HG03139 (cell line): ENCODE results near the gene NMRK2.

Experiments
- ATAC-seq: cut with Tn5 transposase; IDR thresholded peaks from one replicate; pipeline ENCODE4 v1.9.1; 2021; ENCODE audit not compliant: unreplicated experiment

The NMRK2 gene

DNA sequence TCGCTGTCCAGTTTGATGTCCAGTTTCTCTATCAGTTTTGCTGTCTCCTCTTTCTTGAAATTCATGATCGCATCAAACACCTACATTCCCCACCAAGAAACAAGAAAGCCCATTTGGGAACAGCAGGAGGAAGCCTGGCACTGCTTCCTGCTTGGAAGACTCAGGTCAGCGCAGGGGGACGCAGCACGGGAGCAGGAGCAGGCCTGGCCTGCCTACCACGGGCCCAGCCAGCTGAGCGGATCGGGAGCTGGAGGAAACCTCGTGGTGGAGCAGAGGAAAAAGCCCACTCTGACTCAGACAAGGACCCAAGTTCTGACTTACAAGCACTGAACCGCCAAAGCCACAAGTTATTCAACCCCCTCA lies 48.5 kb downstream of the NMRK2 start:
- no peak for ATAC-seq

DNA sequence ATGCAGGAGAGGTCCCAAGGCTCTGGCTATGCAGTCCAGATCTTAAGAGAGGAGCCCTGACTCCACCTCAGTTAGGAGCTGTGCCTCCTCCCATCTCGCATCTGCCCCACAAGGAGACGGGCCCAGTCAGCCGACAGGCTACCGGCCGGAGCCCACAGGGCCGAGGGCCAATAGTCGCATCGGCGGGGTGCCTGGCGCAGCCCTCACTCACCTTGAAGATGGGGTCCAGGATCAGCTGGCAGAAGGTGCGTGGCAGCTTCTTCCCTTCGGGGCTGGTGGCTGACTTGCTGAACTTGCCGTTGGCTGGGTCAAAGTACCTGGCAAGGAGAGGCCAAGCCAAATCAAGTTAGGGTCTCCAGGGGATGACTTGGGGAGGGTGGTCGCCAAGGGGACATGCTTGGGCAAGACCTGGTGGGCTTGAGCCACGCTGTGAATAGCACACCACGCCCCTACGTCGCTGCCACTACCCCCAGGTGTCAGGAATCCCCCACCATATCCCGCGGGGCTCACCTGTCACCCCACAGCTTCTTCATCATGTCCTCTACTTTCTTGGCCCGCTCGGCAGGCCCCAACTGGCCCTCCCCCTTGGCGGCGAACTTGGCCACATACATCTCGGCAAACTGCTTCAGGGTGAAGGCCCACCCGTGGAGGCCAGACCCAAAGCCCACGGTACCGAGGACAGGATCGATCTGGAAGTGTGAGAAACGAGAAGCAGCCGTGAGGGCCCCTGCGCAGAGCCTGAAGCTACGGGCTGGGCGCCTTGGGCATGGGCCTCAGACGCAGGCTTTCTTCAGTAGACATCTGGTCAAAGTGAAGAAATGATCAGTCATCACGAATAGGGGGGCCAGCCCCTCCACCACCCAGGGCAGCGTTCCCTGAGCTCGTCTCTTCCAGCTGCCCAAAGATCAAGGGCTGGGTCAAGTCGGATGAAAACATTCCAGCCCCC lies 49.1 kb downstream of the NMRK2 start:
- no peak for ATAC-seq

DNA sequence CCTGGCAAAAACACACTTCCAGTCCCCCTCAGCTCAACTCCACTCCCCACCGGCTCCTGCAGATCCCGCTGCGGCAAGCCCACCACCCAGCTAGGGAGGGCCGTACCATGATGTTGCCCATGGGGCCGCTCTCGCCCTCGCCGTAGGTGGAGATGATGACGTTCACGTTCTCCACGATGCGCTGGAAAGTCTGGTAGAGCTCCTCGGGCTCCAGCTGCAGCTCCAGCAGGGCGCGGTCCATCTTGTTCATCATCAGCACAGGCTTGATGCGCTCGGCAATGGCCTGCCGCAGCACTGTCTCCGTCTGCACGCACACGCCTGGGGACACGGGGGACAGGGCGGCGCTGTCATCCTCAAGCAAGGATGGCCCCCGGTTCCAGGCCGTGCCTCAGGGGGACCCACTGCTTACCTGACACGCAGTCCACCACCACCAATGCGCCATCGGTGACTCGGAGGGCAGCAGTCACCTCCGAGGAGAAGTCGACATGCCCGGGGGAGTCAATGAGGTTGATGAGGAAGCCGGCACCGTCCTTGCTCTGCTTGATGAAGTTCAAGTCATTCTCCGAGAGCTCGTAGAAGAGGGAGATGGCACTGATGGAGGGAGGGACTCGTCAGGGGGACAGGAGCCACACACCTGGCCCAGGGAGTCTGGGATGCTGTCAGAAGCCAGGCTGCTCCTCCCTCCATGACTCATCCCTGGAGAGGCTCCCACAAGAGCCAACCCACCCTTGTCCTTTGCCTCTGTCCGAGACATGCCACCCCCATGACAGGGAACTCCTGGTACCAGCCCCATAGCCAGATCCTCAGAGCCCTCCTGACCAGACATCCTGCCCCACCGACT lies 50.1 kb downstream of the NMRK2 start:
- no peak for ATAC-seq

DNA sequence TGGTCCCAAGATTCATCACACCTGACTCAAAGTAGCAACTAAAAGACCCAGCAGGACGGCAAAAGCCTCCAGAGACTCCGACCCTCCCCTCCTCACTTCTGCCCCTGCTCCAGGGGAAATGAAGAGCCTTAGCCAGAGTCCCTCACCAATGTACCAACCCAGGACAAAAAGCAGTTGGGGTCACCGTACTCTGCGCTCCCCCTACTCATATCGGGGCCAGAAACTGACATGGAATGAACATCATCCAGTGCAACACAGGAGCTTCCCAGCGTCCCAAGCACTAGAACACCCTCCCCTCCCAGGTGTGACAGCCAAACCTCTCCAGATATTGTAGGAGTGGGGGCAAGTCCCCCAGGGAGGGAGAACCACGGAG lies 50.7 kb downstream of the NMRK2 start:
- no peak for ATAC-seq

DNA sequence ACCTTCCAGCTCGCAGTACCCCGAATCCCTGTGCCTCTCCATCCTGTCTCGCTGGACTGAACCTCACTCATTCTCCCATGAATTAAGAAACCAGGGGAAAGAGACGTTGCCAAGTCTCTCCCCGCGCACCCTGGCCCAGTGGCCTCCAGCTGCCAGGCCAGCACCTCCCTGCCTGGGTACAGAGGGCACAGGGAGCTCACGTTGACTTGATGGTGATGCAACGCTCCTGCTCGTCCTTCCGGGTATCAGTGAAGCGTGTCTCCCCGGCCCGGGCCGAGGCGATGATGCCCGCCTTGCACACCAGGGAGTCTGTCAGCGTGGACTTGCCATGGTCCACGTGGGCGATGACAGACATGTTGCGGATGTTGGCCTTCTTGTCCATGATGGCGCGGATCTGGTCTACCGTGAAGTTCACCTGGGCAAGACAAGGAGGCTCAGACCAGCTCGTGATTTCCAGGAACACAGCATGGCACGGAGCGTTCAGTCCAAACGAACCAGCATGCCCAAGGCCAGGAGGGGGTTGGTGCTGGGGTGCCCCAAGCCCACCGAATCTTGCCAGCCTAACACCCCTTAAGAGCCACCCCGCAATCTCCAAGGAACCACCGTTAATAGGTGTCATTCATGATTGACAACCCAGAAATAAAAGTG lies 51.2 kb downstream of the NMRK2 start:
- ATAC-seq, result no peak

DNA sequence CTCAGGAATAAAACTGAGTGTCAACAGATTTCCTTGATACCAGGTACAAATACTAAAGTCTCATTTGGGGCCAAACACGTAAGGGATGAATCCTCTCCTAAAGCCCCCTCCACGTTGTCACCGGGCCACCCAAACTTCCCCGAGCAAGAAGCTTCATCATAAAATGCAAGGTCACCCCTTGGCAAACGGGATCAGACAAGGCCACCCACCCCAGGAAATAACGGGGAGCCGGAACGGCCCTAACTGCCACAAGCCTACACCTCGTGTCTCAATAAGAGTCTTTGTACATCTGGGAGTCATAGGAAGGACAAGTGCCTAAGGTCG lies 51.7 kb downstream of the NMRK2 start:
- no peak for ATAC-seq

DNA sequence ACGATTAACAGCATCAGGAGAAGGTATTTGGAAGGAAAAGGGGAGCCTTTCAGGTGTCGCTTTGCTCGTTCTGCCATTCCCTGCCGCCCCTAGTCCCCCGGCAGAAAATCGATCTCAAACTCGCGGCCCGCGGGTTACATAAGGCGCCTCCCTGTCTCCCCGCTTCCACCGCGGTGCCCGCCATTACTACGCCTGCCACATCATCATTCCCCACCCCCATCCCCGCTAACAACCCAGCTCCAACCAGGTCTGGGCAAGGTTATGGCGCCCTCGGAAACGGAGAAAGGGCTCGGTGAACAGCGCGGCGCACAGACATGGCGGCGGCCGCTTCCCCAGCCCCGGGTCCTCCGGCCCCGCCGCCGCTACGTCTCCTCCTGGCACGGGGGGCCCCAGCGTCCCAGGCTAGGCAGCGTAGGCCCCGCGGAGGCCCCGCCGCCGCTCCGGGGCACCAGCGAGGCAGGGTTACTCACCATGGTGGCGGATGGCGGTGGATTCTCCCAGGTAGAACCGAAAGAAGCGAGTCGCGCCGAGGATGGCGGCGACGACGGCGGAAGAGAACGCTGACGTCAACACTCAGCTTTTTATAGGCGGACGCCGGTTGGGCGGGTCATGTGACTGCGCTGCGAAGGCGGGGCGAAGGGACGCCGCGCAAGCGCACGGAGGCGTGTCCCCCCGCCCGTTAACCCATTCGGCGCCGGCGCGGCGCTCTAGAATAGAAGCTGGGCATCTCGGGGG lies 52.2 kb downstream of the NMRK2 start, which contains the start of gene EEF2:
EEF2 (minus strand) TSS at position 556 of the 735 bp plus-strand sequence; CDS start at position 473, 83 bp downstream.
- no peak for ATAC-seq

DNA sequence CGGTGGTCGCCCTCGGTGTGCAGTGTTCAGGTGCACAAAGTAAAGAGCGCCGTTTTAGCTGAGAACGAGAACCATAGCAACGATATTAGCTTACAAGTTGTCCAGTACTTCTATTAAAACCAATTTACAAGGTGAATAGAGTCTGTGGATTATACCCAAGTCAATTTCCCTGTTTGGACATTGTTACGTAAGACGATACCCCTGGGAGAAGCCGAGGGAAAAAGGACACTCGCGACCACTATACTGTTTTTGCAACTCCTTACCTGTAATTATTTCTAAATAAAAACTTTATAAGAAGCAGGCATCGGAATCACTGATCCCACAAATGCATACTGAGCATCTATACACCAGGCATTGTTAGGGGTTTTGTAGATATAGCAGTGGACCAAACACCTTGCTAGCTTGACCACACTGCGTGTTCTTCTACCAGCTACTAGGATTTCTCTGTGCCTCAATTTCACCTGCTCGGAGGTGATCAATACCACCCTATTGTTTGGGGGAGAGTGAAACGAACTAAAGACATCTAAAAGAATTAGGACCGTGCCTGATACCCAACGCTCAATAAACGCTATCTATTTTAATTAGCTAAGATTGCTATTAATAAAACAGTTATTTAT lies 52.9 kb downstream of the NMRK2 start:
- ATAC-seq, result no peak

DNA sequence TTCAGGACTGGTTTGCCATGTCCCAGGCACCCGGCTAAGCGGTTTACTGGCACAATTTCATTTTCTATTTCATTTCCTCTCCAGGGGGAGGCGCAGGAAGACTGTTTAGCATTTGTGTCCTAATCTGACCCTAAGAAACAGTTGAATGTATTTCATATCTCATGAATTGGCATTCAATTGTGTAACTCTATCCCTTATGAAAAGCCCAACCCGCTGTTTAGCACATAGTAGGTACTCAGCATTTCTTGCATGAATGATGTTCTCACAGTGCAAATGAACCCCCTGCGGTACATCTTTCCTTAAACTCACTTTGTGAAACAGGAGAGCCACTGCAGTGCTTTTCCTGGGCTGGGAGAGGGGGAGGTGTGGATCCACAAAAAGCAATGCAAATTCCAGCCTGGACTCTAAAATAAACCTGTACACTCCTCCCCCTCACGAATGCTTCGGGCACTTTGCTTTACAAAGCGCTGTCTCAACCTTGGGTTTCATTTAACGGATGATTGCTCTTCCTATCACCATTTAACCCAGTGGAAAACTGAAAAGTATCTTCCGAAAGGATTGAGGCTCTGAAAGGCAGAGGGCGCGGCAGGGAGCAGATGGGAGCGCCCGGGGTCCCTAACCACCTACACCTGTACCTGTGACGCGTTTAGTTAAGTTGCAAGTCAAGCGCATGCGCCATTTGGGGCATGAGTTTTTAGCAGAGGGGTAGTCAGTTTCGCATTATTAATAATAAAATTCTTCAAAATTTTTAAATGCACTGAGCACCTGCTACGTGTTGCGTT lies 53.6 kb downstream of the NMRK2 start:
- ATAC-seq, result no peak

DNA sequence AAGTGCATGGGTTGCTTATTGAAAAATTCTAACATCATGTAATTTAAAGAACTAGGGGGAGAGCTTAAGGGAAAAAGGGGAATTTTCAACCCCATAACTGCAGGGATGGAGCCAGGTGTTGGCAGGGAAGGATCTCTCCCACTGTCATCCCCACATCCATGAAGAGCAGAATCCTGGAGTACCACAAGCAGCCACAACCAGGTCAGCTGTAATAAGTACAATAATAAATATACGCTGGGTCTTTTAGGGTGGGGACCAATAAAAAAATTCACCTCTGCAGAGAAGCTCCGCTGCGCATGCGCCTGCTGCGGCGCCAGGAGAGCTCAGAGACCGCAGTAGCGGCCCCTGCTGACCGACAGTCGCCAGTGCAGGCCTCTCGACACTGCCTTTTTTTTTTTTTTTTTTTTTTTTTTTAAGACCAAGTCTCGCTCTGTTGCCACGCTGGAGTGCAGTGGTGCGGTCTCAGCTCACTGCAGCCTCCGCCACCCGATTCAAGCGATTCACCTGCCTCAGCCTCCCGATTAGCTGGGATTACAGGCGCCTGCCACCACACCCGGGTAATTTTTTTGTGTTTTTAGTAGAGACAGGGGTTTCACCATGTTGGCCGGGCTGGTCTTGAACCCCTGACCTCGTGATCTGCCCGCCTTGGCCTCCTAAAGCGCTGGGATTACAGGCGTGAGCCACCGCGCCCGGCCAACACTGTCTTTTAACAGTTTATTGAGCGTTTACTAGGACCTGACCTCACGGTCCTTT lies 54.9 kb downstream of the NMRK2 start:
- no peak for ATAC-seq

DNA sequence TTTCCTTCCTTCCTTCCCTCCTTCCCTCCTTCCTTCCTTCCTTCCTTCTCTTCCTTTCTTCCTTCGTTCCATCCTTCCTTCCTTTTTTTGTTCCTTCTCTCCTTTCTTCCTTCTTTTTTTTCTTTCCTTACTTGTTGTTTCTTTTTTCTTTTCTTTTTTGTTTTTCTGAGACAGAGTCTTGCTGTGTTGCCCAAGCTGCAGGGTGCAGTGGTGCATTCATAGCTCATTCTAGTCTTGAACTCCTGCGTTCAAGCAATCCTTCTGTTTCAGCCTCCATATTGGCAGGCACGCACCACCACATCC lies 57.9 kb downstream of the NMRK2 start:
- no peak for ATAC-seq
